ENCODE measurements around the gene FDXR. TPM values are rescaled to one million over a fixed set of nuclear protein-coding genes. Genes with fewer than 3 reads are reported as not detected.

The FDXR gene
- polyA plus RNA-seq, 3 donors = 2.5 to 7.3 (median 6.2) TPM

GRCh38 chr17:74816905-74817620 is 55.7 kb downstream of the FDXR start:
- TF ChIP-seq CTCF (IDR thresholded peaks at IDR 0.05) = no peak
- H3K27me3 Mint-ChIP-seq (ENCODE audit: low read depth in 3 of 3) = peaks cover 2% of the 10 kb centered on the region in 3 donors
- intact Hi-C loops (cut with micrococcal nuclease) = no loop called here

GRCh38 chr17:74815550-74816370 is 57.0 kb downstream of the FDXR start:
- H3K4me1 Mint-ChIP-seq = peaks cover 40% of the 10 kb centered on the region
- H3K27ac Mint-ChIP-seq = peak overlapping the region in 1 of 7 donors; percentile 66

More at GRCh38 chr17:74816905-74817620, 55.7 kb downstream of the FDXR start:
- no peak overlapping the region for H3K27ac ChIP-seq (ENCODE audit: low read depth in 1 of 2, low read length in 2 of 2)
- H3K4me1 ChIP-seq (ENCODE audit: control insufficient read depth in 1 of 2, insufficient read depth in 2 of 2, low read length in 2 of 2) = peaks cover 25 to 26% of the 10 kb centered on the region in 2 donors
- no peak for DNase-seq
- Mint-ChIP-seq H3K9me3 (no peaks in the 10 kb centered on the region), H3K36me3 (peaks cover 79 to 90% of the 10 kb centered on the region in 2 donors), H3K4me1 (peaks cover 28% of the 10 kb centered on the region), H3K27ac (no peak overlapping the region), H3K4me3 (no peak overlapping the region)
- H3K9ac ChIP-seq (ENCODE audit: insufficient read depth, low read length, poor library complexity, severe bottlenecking) = no peak overlapping the region
- peaks cover 57% of the 10 kb centered on the region for H4K20me1 ChIP-seq (ENCODE audit: insufficient read depth, low read length)
- H3K27me3 ChIP-seq (ENCODE audit: control insufficient read depth in 2 of 2, insufficient read depth in 2 of 2, low read length in 2 of 2) = no peaks in the 10 kb centered on the region
- no peaks in the 10 kb centered on the region for H3K79me2 ChIP-seq (ENCODE audit: insufficient read depth, low read length)
- H3K9me3 ChIP-seq (replicated peaks in 1 of 2; ENCODE audit: control insufficient read depth in 1 of 2, insufficient read depth in 1 of 2, low read length in 2 of 2) = no peaks in the 10 kb centered on the region
- WGBS (ENCODE audit: insufficient coverage) = 99% methylated on average over 8 of the region's 18 CpGs
- H3K4me3 ChIP-seq (replicated peaks in 1 of 3; ENCODE audit: low read depth in 2 of 3, low read length in 3 of 3) = no peak overlapping the region
- H3K4me2 ChIP-seq (replicated peaks; ENCODE audit: extremely low read depth, low read length, poor library complexity, severe bottlenecking) = no peak overlapping the region
- H2AFZ ChIP-seq (ENCODE audit: insufficient read depth, low read depth, low read length, poor library complexity, severe bottlenecking) = no peak overlapping the region
- peaks cover 52 to 75% of the 10 kb centered on the region in 2 donors for H3K36me3 ChIP-seq (replicated peaks in 1 of 2; ENCODE audit: control insufficient read depth in 1 of 2, insufficient read depth in 2 of 2, low read length in 2 of 2)

More at GRCh38 chr17:74815550-74816370, 57.0 kb downstream of the FDXR start:
- no peak overlapping the region for H3K9ac ChIP-seq (ENCODE audit: insufficient read depth, low read length, poor library complexity, severe bottlenecking)
- peaks cover 40 to 62% of the 10 kb centered on the region in 2 donors for H3K36me3 ChIP-seq (replicated peaks in 1 of 2; ENCODE audit: control insufficient read depth in 1 of 2, insufficient read depth in 2 of 2, low read length in 2 of 2)
- H3K4me1 ChIP-seq (ENCODE audit: control insufficient read depth in 1 of 2, insufficient read depth in 2 of 2, low read length in 2 of 2) = peaks cover 37 to 39% of the 10 kb centered on the region in 2 donors
- no peak overlapping the region for H3K4me2 ChIP-seq (replicated peaks; ENCODE audit: extremely low read depth, low read length, poor library complexity, severe bottlenecking)
- H3K9me3 ChIP-seq (replicated peaks in 1 of 2; ENCODE audit: control insufficient read depth in 1 of 2, insufficient read depth in 1 of 2, low read length in 2 of 2) = no peaks in the 10 kb centered on the region
- Mint-ChIP-seq H3K4me3 (no peak overlapping the region), H3K9me3 (no peaks in the 10 kb centered on the region), H3K27me3 (ENCODE audit: low read depth in 3 of 3) (peaks cover 2% of the 10 kb centered on the region in 3 donors), H3K36me3 (peaks cover 71 to 87% of the 10 kb centered on the region in 2 donors)
- no peak for DNase-seq
- H3K27me3 ChIP-seq (ENCODE audit: control insufficient read depth in 2 of 2, insufficient read depth in 2 of 2, low read length in 2 of 2) = no peaks in the 10 kb centered on the region
- intact Hi-C loops (cut with micrococcal nuclease) = no loop called here
- no peak overlapping the region for H2AFZ ChIP-seq (ENCODE audit: insufficient read depth, low read depth, low read length, poor library complexity, severe bottlenecking)
- H3K79me2 ChIP-seq (ENCODE audit: insufficient read depth, low read length) = no peaks in the 10 kb centered on the region
- 73% methylated on average over 10 of the region's 15 CpGs for WGBS (ENCODE audit: insufficient coverage)
- peak; percentile 31 for TF ChIP-seq CTCF (IDR thresholded peaks at IDR 0.05)
- H4K20me1 ChIP-seq (ENCODE audit: insufficient read depth, low read length) = peaks cover 61% of the 10 kb centered on the region
- H3K4me3 ChIP-seq (replicated peaks in 1 of 3; ENCODE audit: low read depth in 2 of 3, low read length in 3 of 3) = no peak overlapping the region
- H3K27ac ChIP-seq (ENCODE audit: low read depth in 1 of 2, low read length in 2 of 2) = no peak overlapping the region
